SIG-M5 treated with dmso at 0.1 percent for 504 hours (cell line): ENCODE results near the gene STEAP1.
A peak's percentile ranks its signal among the peaks of the same experiment; 100 is the strongest.

Source experiments
- DNase-seq: peaks from one replicate; lab custom pipeline; 2025; ENCODE audit not compliant: unreplicated experiment; lab: John Stamatoyannopoulos, UW

STEAP1 gene

GRCh38 chr7:90211391-90212148 is 57.3 kb downstream of the STEAP1 start, which contains the start of gene STEAP2:
TSS of gene STEAP2 (plus strand) at chr7:90211740. CDS start at chr7:90225083, 13,343 bp downstream.
- DNase-seq: peak; percentile 61

GRCh38 chr7:90212149-90212495 is 57.9 kb downstream of the STEAP1 start:
- no peak for DNase-seq

- DNase-seq: no peak
Measured at GRCh38 chr7:90213521-90213920, 59.3 kb downstream of the STEAP1 start.
